Osteoblast (primary cell): ENCODE data around the gene VAV2. TPM values are rescaled to one million over a fixed set of nuclear protein-coding genes. Genes with fewer than 3 reads are reported as not detected.

Experiments used
- DNase-seq: peaks from one replicate; pipeline ENCODE4 v3.0.0; 2011; ENCODE audit warnings: low spot score, mixed read lengths; ENCODE audit not compliant: insufficient read length; ENCODE audit errors: missing footprints
- H2AFZ ChIP-seq: 2 replicates; pipeline ENCODE4 v1.6.0; 2011; ENCODE audit warnings: mild to moderate bottlenecking, low read length
- H3K27ac ChIP-seq: 2 replicates; pipeline ENCODE4 v1.5.1; 2011; ENCODE audit warnings: mild to moderate bottlenecking, low read depth, low read length, moderate library complexity
- H3K27me3 ChIP-seq: 2 replicates; pipeline ENCODE4 v1.6.0; 2012; ENCODE audit warnings: mild to moderate bottlenecking, control low read depth, inconsistent platforms, low read length, moderate library complexity; ENCODE audit not compliant: insufficient read depth
- H3K36me3 ChIP-seq: 2 replicates; pipeline ENCODE4 v1.5.1; 2011; ENCODE audit warnings: mild to moderate bottlenecking, low read length, control low read depth, moderate library complexity; ENCODE audit not compliant: insufficient read depth
- H3K4me1 ChIP-seq: 2 replicates; pipeline ENCODE4 v1.5.1; 2011; ENCODE audit warnings: mild to moderate bottlenecking, low read length, control low read depth, moderate library complexity; ENCODE audit not compliant: insufficient read depth
- H3K4me2 ChIP-seq: 2 replicates; pipeline ENCODE4 v1.6.0; 2011; ENCODE audit warnings: mild to moderate bottlenecking, low read length; ENCODE audit not compliant: insufficient read depth
- H3K4me3 ChIP-seq: fragments of 200-600 bp; sonication (generic); 3 replicates; pipeline ENCODE4 v1.5.1; 2012; ENCODE audit warnings: mild to moderate bottlenecking, low read length, inconsistent platforms; ENCODE audit not compliant: insufficient read depth
- H3K79me2 ChIP-seq: 2 replicates; pipeline ENCODE4 v1.6.0; 2012; ENCODE audit warnings: mild to moderate bottlenecking, low read length, control low read depth, inconsistent platforms; ENCODE audit not compliant: insufficient read depth
- H3K9me3 ChIP-seq: 2 replicates; pipeline ENCODE4 v1.5.1; 2011; ENCODE audit warnings: low read depth, low read length, control low read depth
- H4K20me1 ChIP-seq: 2 replicates; pipeline ENCODE4 v1.6.0; 2012; ENCODE audit warnings: mild to moderate bottlenecking, low read length, control low read depth; ENCODE audit not compliant: insufficient read depth
- total RNA-seq: library from RNA; depleted of rRNA; stranded (reverse); fragments of >200 nt; gene quantifications from 2 replicates; pipeline ENCODE4 v1.2.3, GENCODE V29; 2012
- TF ChIP-seq, protein P1 (sequence below): IDR thresholded peaks from 2 replicates; pipeline ENCODE4 v1.5.1; 2011; ENCODE audit warnings: mild to moderate bottlenecking, low read depth, low read length, moderate library complexity; ENCODE audit errors: extremely low read depth

The VAV2 gene
- total RNA-seq, 1 donor, result 8.0 TPM

DNA sequence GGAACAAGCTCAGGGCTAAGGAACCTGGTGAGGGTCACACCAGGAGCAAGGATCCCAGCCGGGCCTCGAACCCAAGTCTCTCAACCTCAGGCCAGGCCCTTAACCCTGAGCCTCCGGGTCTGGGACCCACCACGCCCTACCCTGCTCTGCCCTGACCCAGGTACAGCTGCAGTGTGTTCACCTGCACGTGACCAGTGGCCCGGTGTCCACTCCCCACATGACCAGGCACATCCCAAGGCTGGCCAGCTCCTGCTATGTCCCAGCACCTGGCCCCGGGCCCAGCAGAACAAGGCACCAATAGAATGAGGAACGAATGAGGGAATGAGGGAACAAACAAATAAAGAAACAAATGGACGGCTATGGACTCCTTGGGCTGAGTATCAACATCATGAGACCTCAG is 142.0 kb downstream of the VAV2 start:
- H3K36me3 ChIP-seq, result no peaks in the 10 kb centered on the region
- TF ChIP-seq, protein P1, sequence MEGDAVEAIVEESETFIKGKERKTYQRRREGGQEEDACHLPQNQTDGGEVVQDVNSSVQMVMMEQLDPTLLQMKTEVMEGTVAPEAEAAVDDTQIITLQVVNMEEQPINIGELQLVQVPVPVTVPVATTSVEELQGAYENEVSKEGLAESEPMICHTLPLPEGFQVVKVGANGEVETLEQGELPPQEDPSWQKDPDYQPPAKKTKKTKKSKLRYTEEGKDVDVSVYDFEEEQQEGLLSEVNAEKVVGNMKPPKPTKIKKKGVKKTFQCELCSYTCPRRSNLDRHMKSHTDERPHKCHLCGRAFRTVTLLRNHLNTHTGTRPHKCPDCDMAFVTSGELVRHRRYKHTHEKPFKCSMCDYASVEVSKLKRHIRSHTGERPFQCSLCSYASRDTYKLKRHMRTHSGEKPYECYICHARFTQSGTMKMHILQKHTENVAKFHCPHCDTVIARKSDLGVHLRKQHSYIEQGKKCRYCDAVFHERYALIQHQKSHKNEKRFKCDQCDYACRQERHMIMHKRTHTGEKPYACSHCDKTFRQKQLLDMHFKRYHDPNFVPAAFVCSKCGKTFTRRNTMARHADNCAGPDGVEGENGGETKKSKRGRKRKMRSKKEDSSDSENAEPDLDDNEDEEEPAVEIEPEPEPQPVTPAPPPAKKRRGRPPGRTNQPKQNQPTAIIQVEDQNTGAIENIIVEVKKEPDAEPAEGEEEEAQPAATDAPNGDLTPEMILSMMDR, result no peak
- H3K27me3 ChIP-seq, result no peaks in the 10 kb centered on the region
- peaks cover 5% of the 10 kb centered on the region for H3K4me1 ChIP-seq
- no peak for DNase-seq
- no peak overlapping the region for H3K4me2 ChIP-seq
- H3K27ac ChIP-seq, result no peak overlapping the region
- peaks cover 25% of the 10 kb centered on the region for H3K79me2 ChIP-seq
- H3K4me3 ChIP-seq, result no peak overlapping the region
- no peaks in the 10 kb centered on the region for H3K9me3 ChIP-seq
- H2AFZ ChIP-seq, result no peak overlapping the region
- peaks cover 15% of the 10 kb centered on the region for H4K20me1 ChIP-seq

DNA sequence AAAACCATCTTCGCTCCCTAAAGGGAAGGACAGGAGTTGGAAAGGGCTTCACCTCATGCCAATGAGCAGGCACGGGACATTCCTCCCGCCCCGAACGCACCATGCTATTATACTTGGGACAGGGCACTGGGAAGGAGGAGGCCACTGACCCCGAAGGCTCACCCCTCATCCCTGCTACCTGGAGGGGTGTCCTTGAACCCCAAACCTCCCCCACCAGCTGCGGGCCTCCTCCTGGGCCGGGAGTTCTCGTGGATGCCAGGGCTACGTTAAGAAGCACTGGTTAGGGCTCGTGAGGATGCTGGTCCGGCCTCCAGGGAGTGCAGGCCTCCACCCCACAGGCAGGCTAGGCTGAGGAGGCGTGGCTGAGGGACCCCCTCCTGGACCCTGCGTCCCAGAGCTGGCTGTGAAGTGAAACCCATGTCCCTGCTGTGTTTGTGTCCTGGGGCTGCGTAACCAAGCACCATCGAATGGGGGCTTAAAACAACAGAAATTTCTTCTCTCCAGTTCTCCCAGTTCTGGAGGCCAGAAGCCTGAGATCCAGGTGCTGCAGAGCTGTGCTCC is 142.9 kb downstream of the VAV2 start:
- H3K4me3 ChIP-seq, result no peak overlapping the region
- H2AFZ ChIP-seq, result no peak overlapping the region
- no peak overlapping the region for H3K27ac ChIP-seq
- H4K20me1 ChIP-seq, result peaks cover 13% of the 10 kb centered on the region
- H3K27me3 ChIP-seq, result no peaks in the 10 kb centered on the region
- no peak for DNase-seq
- TF ChIP-seq, protein P1, result no peak
- H3K79me2 ChIP-seq, result peaks cover 26% of the 10 kb centered on the region
- H3K4me2 ChIP-seq, result no peak overlapping the region
- no peaks in the 10 kb centered on the region for H3K36me3 ChIP-seq
- no peaks in the 10 kb centered on the region for H3K9me3 ChIP-seq
- H3K4me1 ChIP-seq, result peaks cover 12% of the 10 kb centered on the region

DNA sequence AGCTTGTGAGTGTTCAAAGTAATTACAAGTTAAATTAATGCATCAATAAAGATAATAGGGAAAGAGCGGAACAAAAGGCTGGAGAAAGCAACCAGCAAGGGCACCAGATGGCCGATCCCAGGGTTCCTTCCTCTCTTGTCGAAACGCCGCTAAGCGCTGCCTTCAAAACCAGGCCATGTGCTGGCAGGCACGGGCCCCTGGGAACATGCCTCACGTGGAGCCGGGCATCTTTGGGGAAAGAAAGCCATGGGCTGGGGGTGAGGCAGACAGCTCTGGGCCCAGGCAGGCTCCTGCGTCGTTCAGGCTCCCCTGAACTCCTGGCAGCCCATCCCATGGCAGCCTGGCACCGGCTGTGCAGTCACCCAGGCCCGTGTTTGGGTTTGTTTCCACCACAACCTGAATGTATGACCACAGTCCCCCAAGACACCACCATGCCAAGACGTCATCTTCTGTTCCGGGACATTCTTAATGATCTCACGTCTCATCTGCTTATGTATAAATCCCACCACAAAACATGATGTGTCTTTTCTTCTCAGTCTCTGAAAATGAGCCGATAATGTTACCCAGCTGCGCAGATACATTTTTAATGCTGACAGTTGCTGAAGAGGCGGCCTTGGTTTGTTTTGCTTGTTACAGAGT is 143.5 kb downstream of the VAV2 start:
- H3K9me3 ChIP-seq, result no peaks in the 10 kb centered on the region
- TF ChIP-seq, protein P1, result no peak
- H3K36me3 ChIP-seq, result no peaks in the 10 kb centered on the region
- no peak overlapping the region for H3K4me3 ChIP-seq
- H3K27me3 ChIP-seq, result no peaks in the 10 kb centered on the region
- no peak overlapping the region for H2AFZ ChIP-seq
- H4K20me1 ChIP-seq, result peaks cover 7% of the 10 kb centered on the region
- no peak overlapping the region for H3K27ac ChIP-seq
- peaks cover 22% of the 10 kb centered on the region for H3K79me2 ChIP-seq
- H3K4me1 ChIP-seq, result peaks cover 12% of the 10 kb centered on the region
- no peak for DNase-seq
- no peak overlapping the region for H3K4me2 ChIP-seq

DNA sequence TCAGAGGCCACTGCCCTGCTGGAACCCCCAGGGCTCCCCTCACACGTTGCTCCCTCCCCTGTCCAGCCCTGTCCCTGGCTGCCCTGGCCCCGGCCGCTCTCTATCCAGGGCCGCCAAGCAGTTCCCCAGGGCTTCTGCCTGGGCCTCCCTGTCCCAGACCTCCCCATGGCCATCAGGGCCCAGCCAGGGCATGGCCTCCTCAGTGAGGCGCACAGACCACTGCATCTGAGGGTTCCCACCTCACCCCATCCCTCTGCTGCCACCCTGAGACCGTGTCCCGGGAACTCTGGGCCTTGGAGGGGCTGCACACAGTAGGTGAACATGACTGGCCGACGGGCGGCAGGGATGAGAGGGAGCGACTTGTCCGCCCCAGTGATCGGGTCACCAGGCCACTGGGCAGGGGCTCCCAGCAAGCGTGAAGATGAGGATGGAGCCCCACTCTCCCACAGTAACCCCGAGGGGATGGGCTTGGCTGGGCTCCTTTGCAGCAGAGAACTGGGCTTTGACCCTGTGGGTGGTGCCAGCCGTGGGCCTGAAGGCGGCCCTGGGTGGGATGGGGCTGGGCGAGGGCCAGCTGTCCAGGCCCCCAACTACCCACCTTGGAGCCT is 145.5 kb downstream of the VAV2 start:
- peaks cover 20% of the 10 kb centered on the region for H3K79me2 ChIP-seq
- no peaks in the 10 kb centered on the region for H3K27me3 ChIP-seq
- peaks cover 6% of the 10 kb centered on the region for H4K20me1 ChIP-seq
- H3K27ac ChIP-seq, result no peak overlapping the region
- H3K4me3 ChIP-seq, result no peak overlapping the region
- peaks cover 12% of the 10 kb centered on the region for H3K4me1 ChIP-seq
- no peaks in the 10 kb centered on the region for H3K36me3 ChIP-seq
- no peak overlapping the region for H3K4me2 ChIP-seq
- TF ChIP-seq, protein P1, result no peak
- H3K9me3 ChIP-seq, result no peaks in the 10 kb centered on the region
- DNase-seq, result no peak
- H2AFZ ChIP-seq, result no peak overlapping the region
